ENCODE data around the gene CAPN2. TPM values are rescaled to one million over a fixed set of nuclear protein-coding genes. Genes with fewer than 3 reads are reported as not detected.

Gene CAPN2
- total RNA-seq, 1 donor from 2014 or later: 120 TPM

GRCh38 chr1:223765036-223765718 is 52.8 kb downstream of the CAPN2 start:
- TF ChIP-seq CTCF (conservative IDR thresholded peaks at IDR 0.05): no peak
- no peaks in the 10 kb centered on the region for H3K9me3 Mint-ChIP-seq
- H3K27me3 Mint-ChIP-seq: no peaks in the 10 kb centered on the region
- DNase-seq (ENCODE audit: extremely low spot score, unreplicated experiment): no peak
- peaks cover 37% of the 10 kb centered on the region for H3K36me3 Mint-ChIP-seq
- peaks cover 12% of the 10 kb centered on the region for H3K4me1 Mint-ChIP-seq (ENCODE audit: unreplicated experiment)
- peak overlapping the region; percentile 83 for H3K27ac Mint-ChIP-seq
- H3K4me3 Mint-ChIP-seq: no peak overlapping the region

DNA sequence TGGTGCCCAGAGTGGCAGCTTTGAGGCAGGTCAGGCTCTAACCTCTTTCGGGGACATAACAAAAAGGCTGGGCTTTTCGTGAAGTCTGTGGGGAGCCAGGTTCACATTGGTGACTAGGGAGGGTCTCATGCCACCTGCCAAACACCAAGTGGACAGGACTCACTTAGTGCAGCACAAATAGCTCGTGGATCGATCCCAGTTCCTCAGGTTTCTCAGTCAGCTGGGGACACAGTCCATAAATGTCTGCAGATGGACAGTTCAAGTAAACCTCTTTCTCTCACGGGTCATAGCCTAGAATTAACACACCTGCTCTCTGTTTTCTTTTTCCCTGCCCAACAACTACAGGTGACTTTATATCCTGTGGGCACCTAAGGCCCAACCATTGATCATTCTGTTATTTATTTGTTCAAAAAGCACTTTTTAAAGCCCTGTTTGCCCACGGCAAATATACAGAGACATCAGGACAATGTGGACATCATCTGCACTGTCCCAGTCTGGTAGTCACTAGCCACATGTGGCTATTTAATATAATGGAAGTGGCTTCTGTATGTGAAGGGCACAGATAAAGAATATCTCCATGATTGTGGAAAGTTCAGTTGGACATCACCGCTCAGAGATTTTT is 53.5 kb downstream of the CAPN2 start:
- Mint-ChIP-seq H3K27ac (peak overlapping the region; percentile 83), H3K9me3 (no peaks in the 10 kb centered on the region), H3K36me3 (peaks cover 36% of the 10 kb centered on the region), H3K4me1 (ENCODE audit: unreplicated experiment) (peaks cover 12% of the 10 kb centered on the region), H3K4me3 (no peak overlapping the region), H3K27me3 (no peaks in the 10 kb centered on the region)
- no peak for TF ChIP-seq CTCF (conservative IDR thresholded peaks at IDR 0.05)
- no peak for DNase-seq (ENCODE audit: extremely low spot score, unreplicated experiment)

- DNase-seq (ENCODE audit: extremely low spot score, unreplicated experiment): no peak
- TF ChIP-seq CTCF (conservative IDR thresholded peaks at IDR 0.05): no peak
- Mint-ChIP-seq H3K9me3 (no peaks in the 10 kb centered on the region), H3K27ac (peak overlapping the region; percentile 97), H3K27me3 (no peaks in the 10 kb centered on the region), H3K4me3 (no peak overlapping the region), H3K36me3 (peaks cover 37% of the 10 kb centered on the region), H3K4me1 (ENCODE audit: unreplicated experiment) (peaks cover 21% of the 10 kb centered on the region)
Measured at GRCh38 chr1:223770621-223771315, 58.4 kb downstream of the CAPN2 start.

DNA sequence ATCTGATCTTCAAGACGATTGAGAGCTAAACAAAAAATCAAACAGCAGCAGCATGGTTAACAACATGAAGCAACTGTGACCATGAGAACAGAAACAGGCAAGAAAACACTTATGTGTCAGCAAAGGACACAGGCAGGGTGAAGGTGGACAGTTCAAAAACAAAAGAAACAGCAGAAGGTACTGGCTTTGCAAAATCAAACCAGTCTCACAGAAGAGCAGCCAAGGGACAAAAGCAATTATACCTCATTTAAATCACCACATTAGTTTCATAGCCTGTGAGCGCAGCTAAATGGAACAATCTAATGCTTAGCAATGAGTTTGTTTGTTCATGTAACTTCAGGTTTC is 59.1 kb downstream of the CAPN2 start:
- peak overlapping the region; percentile 97 for H3K27ac Mint-ChIP-seq
- no peak for TF ChIP-seq CTCF (conservative IDR thresholded peaks at IDR 0.05)
- peaks cover 23% of the 10 kb centered on the region for H3K4me1 Mint-ChIP-seq (ENCODE audit: unreplicated experiment)
- no peaks in the 10 kb centered on the region for H3K9me3 Mint-ChIP-seq
- no peak for DNase-seq (ENCODE audit: extremely low spot score, unreplicated experiment)
- peak overlapping the region; percentile 42 for H3K4me3 Mint-ChIP-seq
- H3K27me3 Mint-ChIP-seq: no peaks in the 10 kb centered on the region
- peaks cover 39% of the 10 kb centered on the region for H3K36me3 Mint-ChIP-seq

DNA sequence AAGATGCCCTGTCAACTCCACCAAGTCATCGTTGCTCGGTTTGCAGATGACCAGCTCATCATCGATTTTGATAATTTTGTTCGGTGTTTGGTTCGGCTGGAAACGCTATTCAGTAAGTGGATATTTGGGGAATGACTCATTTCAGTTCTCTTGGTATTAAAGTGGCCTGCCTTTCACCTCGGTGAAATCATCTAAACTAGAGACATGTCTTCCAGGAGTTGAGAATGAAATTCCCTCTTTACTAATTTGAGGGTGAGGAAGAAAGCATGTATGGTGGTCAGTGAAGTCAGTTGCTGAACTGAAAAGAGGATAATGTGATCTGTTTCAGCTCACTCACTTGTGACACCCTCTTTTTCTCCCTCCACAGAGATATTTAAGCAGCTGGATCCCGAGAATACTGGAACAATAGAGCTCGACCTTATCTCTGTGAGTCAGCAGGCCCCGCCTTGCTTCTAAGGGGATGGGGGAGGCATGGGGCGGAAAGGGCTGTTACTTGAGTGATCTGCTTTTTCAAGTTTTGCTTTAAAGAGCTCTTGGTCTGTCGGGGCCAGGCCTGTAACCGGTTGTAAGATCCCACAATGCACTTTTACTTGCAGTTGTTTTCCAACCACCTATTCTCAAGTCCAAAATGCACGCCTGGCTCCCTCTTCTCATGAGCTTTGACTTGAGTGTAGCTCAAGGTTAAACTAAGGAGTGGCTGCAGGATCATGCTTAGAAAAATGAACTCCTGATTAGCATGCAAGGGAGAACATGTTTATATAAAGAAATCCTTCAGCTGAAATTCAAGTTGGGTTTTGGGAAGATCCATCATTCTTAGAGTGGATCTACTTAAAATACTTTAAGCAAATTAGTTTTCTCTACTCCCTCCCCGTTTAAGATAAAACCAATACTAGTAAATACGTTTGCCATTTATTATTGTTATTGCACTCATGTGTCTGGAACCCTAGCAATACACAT is 59.8 kb downstream of the CAPN2 start:
- no peaks in the 10 kb centered on the region for H3K27me3 Mint-ChIP-seq
- H3K4me3 Mint-ChIP-seq: peak overlapping the region; percentile 32
- TF ChIP-seq CTCF (conservative IDR thresholded peaks at IDR 0.05): no peak
- no peaks in the 10 kb centered on the region for H3K9me3 Mint-ChIP-seq
- no peak for DNase-seq (ENCODE audit: extremely low spot score, unreplicated experiment)
- H3K36me3 Mint-ChIP-seq: peaks cover 45% of the 10 kb centered on the region
- H3K4me1 Mint-ChIP-seq (ENCODE audit: unreplicated experiment): peaks cover 27% of the 10 kb centered on the region
- H3K27ac Mint-ChIP-seq: peak overlapping the region; percentile 97

Measured in type B pancreatic cell (in vitro differentiated cells).